Measurements from ENCODE around the gene RAB21. TPM values are rescaled to one million over a fixed set of nuclear protein-coding genes. Genes with fewer than 3 reads are reported as not detected.

Gene RAB21
- total and polyA plus RNA-seq, 9 donors = 8.8 to 77.0 (median 64.3) TPM

DNA sequence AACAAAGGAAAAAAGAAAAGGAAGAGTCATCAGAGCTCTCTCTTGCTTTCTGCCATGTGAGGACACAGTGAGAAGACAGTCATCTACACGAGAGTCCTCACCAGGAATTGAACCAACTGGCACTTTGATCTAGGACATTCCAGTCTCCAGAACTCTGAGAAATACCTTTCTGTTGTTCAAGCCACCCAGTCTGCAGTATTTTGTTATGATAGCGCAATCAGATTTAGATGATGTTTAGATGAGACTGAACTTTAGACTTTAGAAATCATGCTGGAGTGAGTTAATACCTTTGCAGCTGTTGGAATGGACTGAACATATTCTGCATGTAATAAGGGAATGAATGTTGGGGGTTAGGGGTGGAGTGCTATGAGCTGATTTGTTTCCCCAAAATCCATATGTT lies 28.1 kb upstream of the RAB21 start:
- 77 to 80% (median 80%) methylated on average over 2 of the region's 2 CpGs for WGBS, 3 donors
- Histone ChIP-seq H3K9me3 (no peaks in the 10 kb centered on the region), H3K4me3 (no peak overlapping the region), H3K36me3 (no peaks in the 10 kb centered on the region), H3K27ac (no peak overlapping the region), H3K27me3 (no peaks in the 10 kb centered on the region), H3K4me1 (ENCODE audit: insufficient read depth) (no peaks in the 10 kb centered on the region)
- intact Hi-C loops (cut with DNase I) = no loop called here
- TF ChIP-seq, protein P1, sequence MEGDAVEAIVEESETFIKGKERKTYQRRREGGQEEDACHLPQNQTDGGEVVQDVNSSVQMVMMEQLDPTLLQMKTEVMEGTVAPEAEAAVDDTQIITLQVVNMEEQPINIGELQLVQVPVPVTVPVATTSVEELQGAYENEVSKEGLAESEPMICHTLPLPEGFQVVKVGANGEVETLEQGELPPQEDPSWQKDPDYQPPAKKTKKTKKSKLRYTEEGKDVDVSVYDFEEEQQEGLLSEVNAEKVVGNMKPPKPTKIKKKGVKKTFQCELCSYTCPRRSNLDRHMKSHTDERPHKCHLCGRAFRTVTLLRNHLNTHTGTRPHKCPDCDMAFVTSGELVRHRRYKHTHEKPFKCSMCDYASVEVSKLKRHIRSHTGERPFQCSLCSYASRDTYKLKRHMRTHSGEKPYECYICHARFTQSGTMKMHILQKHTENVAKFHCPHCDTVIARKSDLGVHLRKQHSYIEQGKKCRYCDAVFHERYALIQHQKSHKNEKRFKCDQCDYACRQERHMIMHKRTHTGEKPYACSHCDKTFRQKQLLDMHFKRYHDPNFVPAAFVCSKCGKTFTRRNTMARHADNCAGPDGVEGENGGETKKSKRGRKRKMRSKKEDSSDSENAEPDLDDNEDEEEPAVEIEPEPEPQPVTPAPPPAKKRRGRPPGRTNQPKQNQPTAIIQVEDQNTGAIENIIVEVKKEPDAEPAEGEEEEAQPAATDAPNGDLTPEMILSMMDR (IDR thresholded peaks at IDR 0.05) = no peak
- no peak for TF ChIP-seq POLR2A (IDR thresholded peaks at IDR 0.05)
- no peak for TF ChIP-seq EP300 (IDR thresholded peaks at IDR 0.05)
- no peak for DNase-seq

DNA sequence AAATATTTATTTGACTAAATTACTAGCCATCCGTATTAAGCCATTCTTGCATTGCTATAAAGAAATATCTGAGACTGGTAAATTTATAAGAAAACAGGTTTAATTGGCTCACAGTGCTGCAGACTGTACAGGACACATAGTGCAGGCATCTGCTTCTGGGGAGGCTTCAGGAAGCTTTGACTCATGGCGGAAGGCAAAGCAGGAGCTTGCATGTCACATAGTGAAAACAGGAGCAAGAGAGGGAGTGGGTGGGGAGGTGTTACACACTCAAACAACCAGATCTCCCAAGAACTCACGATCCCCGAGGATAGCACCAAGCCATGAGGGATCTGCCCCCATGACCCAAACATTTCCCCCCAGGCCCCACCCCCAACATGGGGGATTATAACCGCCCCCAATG lies 26.7 kb upstream of the RAB21 start:
- Histone ChIP-seq H3K27me3 (no peaks in the 10 kb centered on the region), H3K4me1 (ENCODE audit: insufficient read depth) (no peaks in the 10 kb centered on the region), H3K4me3 (no peak overlapping the region), H3K36me3 (no peaks in the 10 kb centered on the region), H3K9me3 (no peaks in the 10 kb centered on the region), H3K27ac (no peak overlapping the region)
- intact Hi-C loops (cut with DNase I) = no loop called here
- no peak for DNase-seq
- TF ChIP-seq, protein P1 (IDR thresholded peaks at IDR 0.05) = no peak
- TF ChIP-seq POLR2A (IDR thresholded peaks at IDR 0.05) (no peak), EP300 (IDR thresholded peaks at IDR 0.05) (no peak)
- 72 to 84% (median 81%) methylated on average over 5 of the region's 5 CpGs for WGBS, 3 donors

DNA sequence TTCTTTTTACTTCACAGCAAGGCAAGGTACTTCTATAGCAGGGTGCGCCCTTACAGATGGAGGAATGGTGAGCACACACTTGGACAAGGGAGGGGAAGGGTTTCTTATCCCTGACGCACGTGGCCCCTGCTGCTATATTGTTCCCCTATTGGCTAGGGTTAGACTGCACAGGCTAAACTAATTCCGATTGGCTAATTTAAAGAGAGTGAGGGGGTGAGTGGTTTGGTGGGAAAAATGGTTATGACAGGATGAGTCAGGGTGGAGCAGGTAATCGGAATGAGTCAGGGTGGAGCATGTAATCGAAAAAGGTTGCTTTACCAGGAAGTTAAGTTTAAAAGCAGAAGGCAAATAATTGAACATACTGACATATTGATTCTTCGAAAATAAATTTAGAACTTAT lies 23.7 kb upstream of the RAB21 start:
- Histone ChIP-seq H3K9me3 (no peaks in the 10 kb centered on the region), H3K27ac (no peak overlapping the region), H3K4me3 (no peak overlapping the region), H3K27me3 (no peaks in the 10 kb centered on the region), H3K4me1 (ENCODE audit: insufficient read depth) (no peaks in the 10 kb centered on the region), H3K36me3 (no peaks in the 10 kb centered on the region)
- TF ChIP-seq, protein P1 (IDR thresholded peaks at IDR 0.05) = no peak
- TF ChIP-seq EP300 (IDR thresholded peaks at IDR 0.05) = no peak
- no peak for TF ChIP-seq POLR2A (IDR thresholded peaks at IDR 0.05)
- 75 to 84% (median 76%) methylated on average over 7 of the region's 7 CpGs for WGBS, 3 donors
- intact Hi-C loops (cut with DNase I) = no loop called here
- no peak for DNase-seq

DNA sequence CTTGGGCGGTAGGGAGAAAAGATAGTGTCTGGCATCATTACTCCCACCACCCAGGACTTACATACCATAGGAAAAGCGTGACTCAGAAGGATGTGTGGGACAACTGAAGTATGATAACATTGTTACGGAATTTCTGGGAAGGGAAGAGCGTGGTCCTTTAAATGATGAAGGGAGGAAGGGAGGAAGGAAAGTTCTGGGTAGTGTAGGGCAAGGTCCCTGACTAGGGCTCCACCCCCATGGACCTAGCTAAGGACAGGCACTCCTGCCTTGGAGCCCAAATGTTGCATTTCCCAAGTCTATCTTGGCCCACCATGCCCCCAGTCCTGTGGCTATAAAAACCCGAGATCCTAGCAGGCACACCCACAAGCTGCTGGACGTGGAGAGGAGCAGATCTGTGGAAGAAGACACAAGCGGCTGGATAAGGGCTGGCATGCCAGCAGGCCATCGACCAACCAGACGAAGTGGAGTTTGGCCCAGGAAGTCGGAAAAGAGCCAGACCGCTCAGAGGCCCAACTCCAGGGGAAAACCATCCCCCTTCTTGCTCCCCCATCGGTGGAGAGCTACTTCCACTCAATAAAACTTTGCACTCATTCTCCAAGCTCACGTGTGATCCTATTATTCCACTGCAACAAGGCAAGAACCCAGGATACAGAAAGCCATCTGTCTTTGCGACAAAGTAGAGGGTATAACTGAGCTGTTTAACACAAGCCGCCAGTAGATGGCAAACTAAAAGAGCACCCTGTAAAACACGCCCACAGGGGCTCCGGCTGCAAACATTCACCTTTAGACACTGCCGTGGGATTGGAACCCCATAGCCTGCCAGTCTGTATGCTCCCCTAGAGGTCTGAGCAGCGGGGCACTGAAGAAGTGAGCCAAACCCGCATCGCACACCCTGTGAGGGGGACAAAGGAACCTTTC lies 23.0 kb upstream of the RAB21 start:
- no peak for DNase-seq
- no peak overlapping the region for H3K4me3 ChIP-seq
- H3K27me3 ChIP-seq = no peaks in the 10 kb centered on the region
- no peaks in the 10 kb centered on the region for H3K36me3 ChIP-seq
- intact Hi-C loops (cut with DNase I) = no loop called here
- WGBS, 3 donors = 76 to 82% (median 77%) methylated on average over 21 of the region's 21 CpGs
- H3K27ac ChIP-seq = no peak overlapping the region
- no peaks in the 10 kb centered on the region for H3K4me1 ChIP-seq (ENCODE audit: insufficient read depth)
- H3K9me3 ChIP-seq = no peaks in the 10 kb centered on the region
- TF ChIP-seq POLR2A (IDR thresholded peaks at IDR 0.05) = no peak
- TF ChIP-seq, protein P1 (IDR thresholded peaks at IDR 0.05) = no peak
- TF ChIP-seq EP300 (IDR thresholded peaks at IDR 0.05) = no peak
